ENCODE data around the gene PRICKLE1. TPM values are rescaled to one million over a fixed set of nuclear protein-coding genes. Genes with fewer than 3 reads are reported as not detected.

The PRICKLE1 gene
- total and polyA plus RNA-seq, 2 donors (not counting 3 experiments of a cell fraction or from before 2014, with no cell fraction given), result 34.3 to 86.0 TPM

DNA sequence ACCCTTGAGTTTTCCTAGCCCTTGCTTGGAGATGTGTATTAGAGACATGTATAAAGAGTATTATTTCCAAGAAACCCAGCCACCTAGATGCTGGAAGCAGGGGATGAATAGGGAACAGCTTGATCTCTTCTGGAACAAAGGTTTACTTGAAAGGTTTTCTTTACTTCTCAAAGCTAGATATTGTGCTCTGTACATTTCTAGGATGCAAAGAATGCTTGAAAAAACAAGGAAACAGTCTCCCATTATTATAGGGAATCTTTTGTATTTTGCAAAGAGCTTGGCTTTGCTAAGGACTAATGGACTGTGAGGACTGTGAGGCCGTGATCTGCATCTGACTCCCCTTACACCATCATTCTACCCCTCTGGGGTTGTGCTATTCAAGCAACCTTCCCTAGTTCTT is 77.9 kb downstream of the PRICKLE1 start:
- no TSS peak for BruUV-seq (replicated peaks)
- no peaks in the 10 kb centered on the region for H4K20me1 ChIP-seq (replicated peaks; ENCODE audit: control insufficient read depth, extremely low read depth, insufficient read depth, low read length)
- H3K4me1 ChIP-seq (ENCODE audit: control insufficient read depth, extremely low read depth, insufficient read depth, low read length), result no peaks in the 10 kb centered on the region
- FAIRE-seq, result no peak
- no peak overlapping the region for H3K27ac ChIP-seq (ENCODE audit: insufficient read depth, low read depth, low read length)
- TF ChIP-seq MYC (IDR thresholded peaks at IDR 0.05; ENCODE audit: low read depth, low read length), result no peak
- no peak for TF ChIP-seq POLR2A (IDR thresholded peaks at IDR 0.05; ENCODE audit: low read depth, low read length)
- TF ChIP-seq EZH2 (IDR thresholded peaks at IDR 0.05; ENCODE audit: borderline replicate concordance, low read depth, low read length, severe bottlenecking), result no peak
- no peak for TF ChIP-seq FOS (IDR thresholded peaks at IDR 0.05; ENCODE audit: borderline replicate concordance, insufficient read depth, low read length)
- ChIA-PET POLR2A (interaction anchor here (0.6 kb wide), 1 partner anchor 27 kb away, joined by 3 read pairs; no protein-coding TSS in a partner anchor), CTCF (interaction anchor here (0.6 to 1.1 kb wide), 3 partner anchors 29 to 298 kb away, joined by 3 to 4 read pairs (median 4); no protein-coding TSS in a partner anchor)
- no peak overlapping the region for H3K4me3 ChIP-seq (replicated peaks in 1 of 3; ENCODE audit: insufficient read depth in 1 of 3, low read depth in 1 of 3, low read length in 3 of 3)
- H3K4me2 ChIP-seq (ENCODE audit: insufficient read depth, low read length), result no peak overlapping the region
- dilution Hi-C loops (cut with MboI; ENCODE audit: extremely low pct_ligation_motif_present, low sequenced_read_pairs), result no loop called here
- H3K9me1 ChIP-seq (replicated peaks; ENCODE audit: control insufficient read depth, extremely low read depth, insufficient read depth, low read length), result peaks cover 3% of the 10 kb centered on the region
- H3K36me3 ChIP-seq (ENCODE audit: control insufficient read depth in 2 of 2, extremely low read depth in 1 of 2, insufficient read depth in 2 of 2, low read length in 2 of 2), result peaks cover 0 to 2% of the 10 kb centered on the region in 2 experiments
- H3K9me3 ChIP-seq (replicated peaks; ENCODE audit: control insufficient read depth, insufficient read depth, low read length), result no peaks in the 10 kb centered on the region
- intact Hi-C loops (cut with micrococcal nuclease), result no loop called here
- DNase-seq (ENCODE audit: low read depth, low spot score), result no peak
- H3K27me3 ChIP-seq (ENCODE audit: control insufficient read depth in 2 of 2, insufficient read depth in 2 of 2, low read length in 2 of 2), result no peaks in the 10 kb centered on the region
- peaks cover 21% of the 10 kb centered on the region for H3K79me2 ChIP-seq (ENCODE audit: control insufficient read depth, insufficient read depth, low read length)
- no peak overlapping the region for H2AFZ ChIP-seq (ENCODE audit: low read depth, low read length)
- H3K9ac ChIP-seq (replicated peaks; ENCODE audit: extremely low read depth, insufficient read depth, low read length), result no peak overlapping the region

DNA sequence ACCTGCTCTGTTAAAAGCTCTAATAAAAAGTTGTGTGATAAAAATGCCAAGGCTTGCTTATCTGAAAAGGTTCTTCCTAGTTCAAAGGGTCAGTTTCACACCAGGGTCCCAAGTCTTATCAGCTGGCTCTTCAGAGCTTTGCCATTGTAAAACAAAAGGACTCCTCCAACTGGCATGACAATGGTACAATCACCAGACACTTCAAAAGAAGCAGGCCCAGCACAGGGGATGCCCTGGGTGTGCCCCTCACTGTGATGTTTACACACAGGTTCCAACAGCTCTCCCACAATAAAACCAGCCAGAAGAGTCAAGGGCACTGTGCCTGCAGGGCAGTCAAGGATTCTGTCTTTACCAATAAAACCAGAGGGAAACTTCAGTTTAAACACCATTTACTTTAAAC is 78.7 kb downstream of the PRICKLE1 start:
- ChIA-PET CTCF (no interaction called here), POLR2A (no interaction called here)
- H3K27me3 ChIP-seq (ENCODE audit: control insufficient read depth in 2 of 2, insufficient read depth in 2 of 2, low read length in 2 of 2), result no peaks in the 10 kb centered on the region
- dilution Hi-C loops (cut with MboI; ENCODE audit: extremely low pct_ligation_motif_present, low sequenced_read_pairs) (no loop called here), intact Hi-C loops (cut with micrococcal nuclease) (no loop called here)
- peaks cover 23% of the 10 kb centered on the region for H3K79me2 ChIP-seq (ENCODE audit: control insufficient read depth, insufficient read depth, low read length)
- H3K27ac ChIP-seq (ENCODE audit: insufficient read depth, low read depth, low read length), result no peak overlapping the region
- no peaks in the 10 kb centered on the region for H3K9me3 ChIP-seq (replicated peaks; ENCODE audit: control insufficient read depth, insufficient read depth, low read length)
- BruUV-seq (replicated peaks), result no TSS peak
- DNase-seq (ENCODE audit: low read depth, low spot score) (no peak), FAIRE-seq (no peak)
- H3K36me3 ChIP-seq (ENCODE audit: control insufficient read depth in 2 of 2, extremely low read depth in 1 of 2, insufficient read depth in 2 of 2, low read length in 2 of 2), result peaks cover 0 to 2% of the 10 kb centered on the region in 2 experiments
- peaks cover 3% of the 10 kb centered on the region for H3K9me1 ChIP-seq (replicated peaks; ENCODE audit: control insufficient read depth, extremely low read depth, insufficient read depth, low read length)
- no peak overlapping the region for H3K4me2 ChIP-seq (ENCODE audit: insufficient read depth, low read length)
- H2AFZ ChIP-seq (ENCODE audit: low read depth, low read length), result no peak overlapping the region
- TF ChIP-seq EZH2 (IDR thresholded peaks at IDR 0.05; ENCODE audit: borderline replicate concordance, low read depth, low read length, severe bottlenecking) (no peak), GATA2 (IDR thresholded peaks at IDR 0.05; ENCODE audit: insufficient read depth, insufficient read length, low read depth, low read length) (no peak), FOS (IDR thresholded peaks at IDR 0.05; ENCODE audit: borderline replicate concordance, insufficient read depth, low read length) (no peak), POLR2A (IDR thresholded peaks at IDR 0.05; ENCODE audit: low read depth, low read length) (no peak), MYC (IDR thresholded peaks at IDR 0.05; ENCODE audit: low read depth, low read length) (no peak), JUN (IDR thresholded peaks at IDR 0.05; ENCODE audit: borderline replicate concordance, insufficient read depth, insufficient read length, low read depth) (no peak), POLR2AphosphoS5 (IDR thresholded peaks at IDR 0.05; ENCODE audit: insufficient read depth, low read depth, low read length) (no peak)
- TF ChIP-seq, protein P1, sequence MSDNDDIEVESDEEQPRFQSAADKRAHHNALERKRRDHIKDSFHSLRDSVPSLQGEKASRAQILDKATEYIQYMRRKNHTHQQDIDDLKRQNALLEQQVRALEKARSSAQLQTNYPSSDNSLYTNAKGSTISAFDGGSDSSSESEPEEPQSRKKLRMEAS (IDR thresholded peaks at IDR 0.05; ENCODE audit: insufficient read depth, insufficient read length), result no peak
- TF ChIP-seq, protein P2, sequence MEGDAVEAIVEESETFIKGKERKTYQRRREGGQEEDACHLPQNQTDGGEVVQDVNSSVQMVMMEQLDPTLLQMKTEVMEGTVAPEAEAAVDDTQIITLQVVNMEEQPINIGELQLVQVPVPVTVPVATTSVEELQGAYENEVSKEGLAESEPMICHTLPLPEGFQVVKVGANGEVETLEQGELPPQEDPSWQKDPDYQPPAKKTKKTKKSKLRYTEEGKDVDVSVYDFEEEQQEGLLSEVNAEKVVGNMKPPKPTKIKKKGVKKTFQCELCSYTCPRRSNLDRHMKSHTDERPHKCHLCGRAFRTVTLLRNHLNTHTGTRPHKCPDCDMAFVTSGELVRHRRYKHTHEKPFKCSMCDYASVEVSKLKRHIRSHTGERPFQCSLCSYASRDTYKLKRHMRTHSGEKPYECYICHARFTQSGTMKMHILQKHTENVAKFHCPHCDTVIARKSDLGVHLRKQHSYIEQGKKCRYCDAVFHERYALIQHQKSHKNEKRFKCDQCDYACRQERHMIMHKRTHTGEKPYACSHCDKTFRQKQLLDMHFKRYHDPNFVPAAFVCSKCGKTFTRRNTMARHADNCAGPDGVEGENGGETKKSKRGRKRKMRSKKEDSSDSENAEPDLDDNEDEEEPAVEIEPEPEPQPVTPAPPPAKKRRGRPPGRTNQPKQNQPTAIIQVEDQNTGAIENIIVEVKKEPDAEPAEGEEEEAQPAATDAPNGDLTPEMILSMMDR (IDR thresholded peaks at IDR 0.05; ENCODE audit: extremely low read depth in 1 of 2, insufficient read depth in 1 of 2, low read depth in 1 of 2, low read length in 2 of 2), result no peak
- no peak overlapping the region for H3K4me3 ChIP-seq (replicated peaks in 1 of 3; ENCODE audit: insufficient read depth in 1 of 3, low read depth in 1 of 3, low read length in 3 of 3)
- H3K4me1 ChIP-seq (ENCODE audit: control insufficient read depth, extremely low read depth, insufficient read depth, low read length), result no peaks in the 10 kb centered on the region
- no peak overlapping the region for H3K9ac ChIP-seq (replicated peaks; ENCODE audit: extremely low read depth, insufficient read depth, low read length)
- no peaks in the 10 kb centered on the region for H4K20me1 ChIP-seq (replicated peaks; ENCODE audit: control insufficient read depth, extremely low read depth, insufficient read depth, low read length)

Measured in endothelial cell of umbilical vein (primary cell).